Posterior vena cava (tissue), 2 donors: ENCODE results near the gene KAT6B. TPM values are rescaled to one million over a fixed set of nuclear protein-coding genes. Genes with fewer than 3 reads are reported as not detected.
"Not testable (repeated sequence)": the region's sequence is repeated elsewhere in the genome, so short reads cannot be mapped to it uniquely, and the experiment has no call there.

ENCODE experiments used
- DNase-seq: peaks from one replicate; pipeline ENCODE4 v3.0.0-alpha.2; 2020; ENCODE audit warnings: low spot score
- intact Hi-C, 2 donors: fragments of 100-400 bp; cut with DNase I; formaldehyde crosslinking; loops; one replicate each; pipeline versions ENCODE4 v1.14.1 to v1.14.2; 2022 to 2023
- total RNA-seq, 2 donors: library from RNA; stranded (reverse); fragmentation: NEBNext Ultra II Directional; extraction: Animal tissue kit (Norgen Biotek cat#: 25700); gene quantifications; one replicate each; pipeline ENCODE4 v1.2.1, GENCODE V29; 2021
- donor health status: DM: yes; HTN: yes; CAD: no.
- donor health status: DM: yes; HTN: yes; CAD: no.

The KAT6B gene
- total RNA-seq, 2 donors from 2014 or later = 34.7 to 35.0 TPM

- intact Hi-C loops = no loop called here
- DNase-seq = no peak
Observed at GRCh38 chr10:74909670-74910069, 83.3 kb downstream of the KAT6B start.

- intact Hi-C loops = no loop called here
- no peak for DNase-seq
Observed at GRCh38 chr10:74910241-74910975, 84.0 kb downstream of the KAT6B start.

GRCh38 chr10:74910976-74911350 is 84.6 kb downstream of the KAT6B start:
- no peak for DNase-seq
- intact Hi-C loops = no loop called here

- intact Hi-C loops = no loop called here
- no peak for DNase-seq
Observed at GRCh38 chr10:74912182-74912581, 85.8 kb downstream of the KAT6B start.

GRCh38 chr10:74912682-74913081 is 86.3 kb downstream of the KAT6B start:
- intact Hi-C loops = no loop called here
- no peak for DNase-seq

GRCh38 chr10:74913377-74913979 is 87.1 kb downstream of the KAT6B start:
- no peak for DNase-seq
- intact Hi-C loops = no loop called here

GRCh38 chr10:74916283-74916682 is 89.9 kb downstream of the KAT6B start:
- intact Hi-C loops = no loop called here
- no peak for DNase-seq

GRCh38 chr10:74917481-74918077 is 91.2 kb downstream of the KAT6B start:
- intact Hi-C loops = no loop called here

GRCh38 chr10:74919671-74920070 is 93.3 kb downstream of the KAT6B start:
- no peak for DNase-seq
- intact Hi-C loops = no loop called here

More at GRCh38 chr10:74917481-74918077, 91.2 kb downstream of the KAT6B start:
- no peak for DNase-seq

GRCh38 chr10:74921070-74921469 is 94.7 kb downstream of the KAT6B start:
- DNase-seq, intact Hi-C loops: not testable (repeated sequence)

GRCh38 chr10:74921744-74922143 is 95.3 kb downstream of the KAT6B start:
- DNase-seq = no peak
- intact Hi-C loops = no loop called here

- DNase-seq = no peak
- intact Hi-C loops = no loop called here
Observed at GRCh38 chr10:74922921-74923320, 96.5 kb downstream of the KAT6B start.

- intact Hi-C loops = no loop called here
- DNase-seq = no peak
Observed at GRCh38 chr10:74923556-74923955, 97.2 kb downstream of the KAT6B start.

GRCh38 chr10:74924251-74924963 is 98.0 kb downstream of the KAT6B start:
- intact Hi-C loops = no loop called here
- no peak for DNase-seq

GRCh38 chr10:74925291-74925690 is 98.9 kb downstream of the KAT6B start:
- intact Hi-C loops = no loop called here
- DNase-seq = no peak

- DNase-seq = no peak
- intact Hi-C loops = no loop called here
Observed at GRCh38 chr10:74925708-74926107, 99.3 kb downstream of the KAT6B start.

- intact Hi-C loops = no loop called here
- no peak for DNase-seq
Observed at GRCh38 chr10:74926791-74927585, 100.6 kb downstream of the KAT6B start.

GRCh38 chr10:74927701-74928100 is 101.3 kb downstream of the KAT6B start:
- DNase-seq = no peak
- intact Hi-C loops = no loop called here

- intact Hi-C loops = no loop called here
- no peak for DNase-seq
Observed at GRCh38 chr10:74928742-74929191, 102.4 kb downstream of the KAT6B start.
